GM21825 (cell line): ENCODE measurements around the gene CLEC3A.
A peak's percentile ranks its signal among the peaks of the same experiment; 100 is the strongest.
"Not testable (repeated sequence)": the region's sequence is repeated elsewhere in the genome, so short reads cannot be mapped to it uniquely, and the experiment has no call there.

ENCODE experiments used
- ATAC-seq: cut with Tn5 transposase; IDR thresholded peaks from one replicate; pipeline ENCODE4 v1.9.1; 2021; ENCODE audit warnings: mild to moderate bottlenecking, moderate library complexity; ENCODE audit not compliant: unreplicated experiment

CLEC3A gene, protein sequence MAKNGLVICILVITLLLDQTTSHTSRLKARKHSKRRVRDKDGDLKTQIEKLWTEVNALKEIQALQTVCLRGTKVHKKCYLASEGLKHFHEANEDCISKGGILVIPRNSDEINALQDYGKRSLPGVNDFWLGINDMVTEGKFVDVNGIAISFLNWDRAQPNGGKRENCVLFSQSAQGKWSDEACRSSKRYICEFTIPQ

DNA sequence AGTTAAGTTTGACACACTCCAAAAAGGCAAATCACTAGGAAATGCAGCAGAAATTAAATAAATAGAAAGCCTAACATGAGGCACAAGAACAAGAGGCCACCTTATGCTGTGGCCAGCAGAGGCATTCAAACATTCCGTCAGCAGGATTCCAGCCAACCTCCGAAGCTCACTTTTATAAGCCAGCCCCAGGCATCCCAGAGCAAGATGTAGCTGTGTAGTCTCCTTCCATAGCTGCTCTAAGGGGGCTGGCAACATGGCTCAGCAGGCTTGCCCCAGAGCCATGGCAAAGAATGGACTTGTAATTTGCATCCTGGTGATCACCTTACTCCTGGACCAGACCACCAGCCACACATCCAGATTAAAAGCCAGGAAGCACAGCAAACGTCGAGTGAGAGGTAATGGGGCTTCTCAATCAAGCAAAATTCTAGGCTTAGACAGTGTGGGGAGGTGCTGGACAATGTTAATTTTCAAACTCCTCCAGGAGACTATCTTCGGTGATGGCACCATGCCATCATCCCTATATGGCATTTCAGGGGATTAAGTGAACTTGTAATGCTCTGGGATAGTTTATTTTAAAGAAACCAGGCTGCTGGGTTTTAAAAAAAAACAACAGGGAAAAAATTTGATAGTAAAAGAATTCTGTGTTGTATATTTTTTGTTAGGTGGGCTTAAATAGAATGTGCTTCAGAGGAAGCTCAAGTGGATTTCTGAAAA lies at the start of gene CLEC3A:
Gene CLEC3A, plus strand, starts transcription at position 202 of the 714 bp plus-strand sequence. Its CDS starts 79 bp downstream, at position 281.
- no peak for ATAC-seq

DNA sequence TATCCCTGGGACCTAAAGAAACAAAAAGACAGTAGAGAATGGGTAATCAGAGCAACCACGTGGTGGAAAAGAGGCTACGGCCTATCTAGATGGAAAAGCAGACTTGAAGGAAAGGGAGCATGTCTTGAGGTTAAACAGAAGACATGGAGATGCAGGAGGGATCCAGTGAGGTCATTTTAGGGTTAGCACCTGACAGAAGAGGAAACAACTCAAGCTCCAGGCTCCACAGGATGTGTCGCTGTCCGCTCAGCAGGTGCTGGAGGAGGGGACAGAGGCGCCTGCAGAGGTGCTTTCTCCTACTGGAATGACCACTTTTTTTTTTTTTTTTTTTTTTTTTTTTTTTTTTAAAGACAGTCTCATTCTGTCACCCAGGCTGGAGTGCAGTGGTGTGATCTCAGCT lies 47.5 kb upstream of the CLEC3A start:
- ATAC-seq, result no peak

DNA sequence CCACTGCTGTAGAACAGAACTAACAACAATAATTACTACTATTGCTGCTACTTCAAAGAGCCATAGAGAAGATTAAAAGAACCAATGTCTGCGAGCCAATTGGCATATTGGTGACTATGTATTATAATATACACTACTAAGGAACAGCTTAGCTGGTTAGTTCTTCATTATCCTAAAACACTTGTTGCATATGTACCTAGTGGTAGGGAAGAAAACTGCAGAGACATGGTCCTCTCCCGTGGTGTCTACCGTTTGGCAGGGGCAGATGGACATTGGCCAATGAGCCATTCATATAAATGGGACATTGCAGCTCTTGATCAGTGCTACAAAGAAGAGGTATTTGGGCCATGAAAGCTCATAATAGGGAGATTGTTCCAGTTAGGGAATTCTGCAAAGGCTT lies 46.4 kb upstream of the CLEC3A start:
- ATAC-seq, result no peak

DNA sequence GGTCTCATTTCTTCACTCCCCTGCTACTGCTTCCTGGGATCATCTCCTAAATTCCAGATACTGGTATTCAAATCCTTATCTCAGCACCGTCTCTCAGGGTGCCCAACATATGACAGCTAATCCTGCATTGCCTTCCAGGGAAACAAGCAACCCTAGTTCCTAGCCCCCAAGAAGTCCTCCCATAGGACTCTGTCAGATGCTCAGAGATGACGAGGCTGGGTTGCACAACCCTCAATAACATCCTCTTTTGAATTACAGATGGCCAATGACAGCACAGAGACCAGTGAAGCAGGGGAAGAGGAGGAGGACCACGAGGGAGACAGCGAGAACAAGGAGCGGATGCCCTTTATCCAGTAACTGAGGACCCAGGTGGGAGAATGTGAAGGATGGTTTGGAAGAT lies 45.0 kb upstream of the CLEC3A start:
- no peak for ATAC-seq

DNA sequence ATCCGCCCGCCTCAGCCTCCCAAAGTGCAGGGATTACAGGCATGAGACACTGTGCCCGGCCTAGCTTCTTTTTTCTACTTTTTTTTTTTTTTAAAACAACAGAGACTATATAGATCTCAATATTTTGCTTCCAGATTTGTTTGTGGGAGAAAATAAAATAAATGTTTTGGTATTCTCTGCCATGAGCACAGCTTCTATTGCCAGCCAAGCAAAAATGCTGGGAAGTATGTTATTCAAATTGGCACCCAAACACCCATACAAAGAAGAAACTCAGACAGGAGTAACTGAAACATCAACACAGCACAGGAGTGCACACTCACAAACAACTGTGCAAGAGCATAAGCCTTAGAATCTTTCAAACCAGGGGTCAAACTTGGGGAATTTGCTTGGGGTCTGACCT lies 37.2 kb upstream of the CLEC3A start:
- ATAC-seq, result no peak

DNA sequence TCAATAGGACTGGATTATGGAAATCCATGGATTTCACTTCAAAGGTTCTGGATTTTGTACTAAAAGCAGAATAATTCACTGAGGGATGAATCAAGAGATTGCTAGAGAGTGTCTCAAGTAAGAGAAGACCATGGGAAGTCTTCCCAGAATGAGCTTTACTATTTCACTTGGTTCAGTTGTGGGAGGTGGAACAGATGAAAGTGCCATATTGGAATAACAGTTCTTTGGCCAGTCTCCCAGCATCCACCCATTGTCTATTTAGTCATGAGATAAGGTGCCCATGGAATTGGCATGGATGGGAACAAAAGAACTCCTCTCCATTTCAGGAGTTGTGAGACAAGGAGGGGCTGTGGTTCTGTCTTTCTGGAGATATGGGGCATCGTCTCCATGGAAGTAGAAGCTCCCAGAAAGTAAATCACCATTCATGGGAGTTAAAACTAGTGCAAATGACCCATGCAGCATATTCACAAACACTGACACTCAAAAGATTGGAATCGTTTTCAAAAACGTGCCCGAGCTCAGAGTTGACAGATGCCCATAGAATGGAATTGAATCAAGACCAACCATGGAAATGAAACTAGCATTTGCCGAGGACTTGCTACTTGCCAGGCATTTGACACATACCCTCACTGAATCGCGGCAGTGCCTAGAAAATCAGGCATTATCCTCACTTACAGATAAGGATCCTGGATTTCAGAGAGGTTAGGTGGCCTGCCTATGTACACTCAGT lies 36.2 kb upstream of the CLEC3A start:
- no peak for ATAC-seq

DNA sequence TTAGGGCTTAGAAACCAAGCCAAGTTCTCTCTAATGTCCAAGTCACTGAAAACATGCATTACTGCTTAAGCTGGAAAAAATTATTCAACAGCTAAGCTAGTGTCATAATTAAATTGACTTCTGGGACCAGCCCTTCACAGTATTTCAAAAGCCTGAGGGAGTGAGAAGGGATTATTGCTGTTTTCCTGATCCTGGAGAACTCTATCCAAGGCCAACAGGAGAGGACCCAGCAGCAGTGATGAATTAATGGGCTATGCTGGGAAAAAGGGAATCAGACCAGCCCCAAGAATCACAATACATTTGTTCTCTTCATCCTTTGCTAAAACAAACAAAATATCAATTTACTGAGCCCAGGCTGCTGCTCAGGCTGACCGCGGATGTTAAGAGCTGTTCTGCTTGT lies 34.5 kb upstream of the CLEC3A start:
- ATAC-seq, result no peak

DNA sequence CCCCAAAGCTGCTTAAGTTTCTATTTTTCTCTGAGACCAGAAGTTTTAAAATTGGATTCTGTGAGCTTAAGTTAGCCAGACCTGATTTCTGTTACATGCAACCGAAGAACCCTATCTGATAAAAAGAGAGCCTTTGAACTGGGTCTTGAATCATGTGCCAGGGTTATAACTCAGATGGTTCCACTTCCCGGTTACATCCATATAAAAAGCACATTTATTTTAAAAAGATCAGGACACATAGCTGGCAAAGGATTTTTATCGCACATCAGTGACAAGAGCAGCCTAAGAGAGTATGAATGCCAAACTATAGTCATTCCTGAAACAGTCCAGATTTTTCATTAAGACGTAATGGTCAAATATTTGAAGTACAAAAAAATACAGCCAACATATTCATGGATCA lies 32.5 kb upstream of the CLEC3A start:
- no peak for ATAC-seq

DNA sequence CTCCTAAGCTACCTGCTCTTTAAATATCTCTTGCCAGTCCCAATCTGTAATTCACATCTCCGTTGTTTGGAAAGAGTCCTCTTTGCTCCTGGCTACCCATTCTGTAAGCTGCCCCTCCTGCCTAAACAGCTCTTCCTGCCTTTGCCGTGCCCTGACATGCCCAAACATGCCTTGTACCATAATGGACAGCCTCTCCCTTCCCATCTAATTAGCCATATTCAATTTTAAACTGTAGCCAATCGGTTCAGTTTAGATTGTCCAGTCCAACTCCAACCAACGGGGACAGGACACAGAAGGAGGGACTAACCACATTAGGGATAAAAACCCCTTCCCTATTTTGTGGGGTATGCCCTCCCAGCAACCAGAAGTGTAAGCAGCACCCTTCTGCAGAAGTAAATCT lies 30.6 kb upstream of the CLEC3A start:
- no peak for ATAC-seq

DNA sequence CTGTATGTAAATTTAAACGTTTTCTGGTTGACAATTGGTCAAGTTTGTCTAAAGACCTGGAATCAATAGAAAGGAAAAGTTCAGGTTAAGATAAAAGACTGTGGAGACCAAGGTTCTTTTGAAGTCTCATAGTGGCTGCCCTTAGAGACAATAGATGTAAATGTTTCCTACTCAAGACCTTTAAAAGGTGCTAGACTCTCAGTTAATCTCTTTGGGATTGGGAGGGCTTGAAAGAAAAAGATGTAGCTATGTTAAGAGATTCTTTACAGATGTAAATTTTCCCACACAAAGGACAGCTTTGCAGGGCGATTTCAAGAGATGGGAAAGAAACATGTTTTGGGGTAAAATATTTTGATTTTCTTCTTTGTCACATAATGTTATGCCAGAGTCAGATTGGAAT lies 30.0 kb upstream of the CLEC3A start:
- ATAC-seq, result not testable (repeated sequence)

DNA sequence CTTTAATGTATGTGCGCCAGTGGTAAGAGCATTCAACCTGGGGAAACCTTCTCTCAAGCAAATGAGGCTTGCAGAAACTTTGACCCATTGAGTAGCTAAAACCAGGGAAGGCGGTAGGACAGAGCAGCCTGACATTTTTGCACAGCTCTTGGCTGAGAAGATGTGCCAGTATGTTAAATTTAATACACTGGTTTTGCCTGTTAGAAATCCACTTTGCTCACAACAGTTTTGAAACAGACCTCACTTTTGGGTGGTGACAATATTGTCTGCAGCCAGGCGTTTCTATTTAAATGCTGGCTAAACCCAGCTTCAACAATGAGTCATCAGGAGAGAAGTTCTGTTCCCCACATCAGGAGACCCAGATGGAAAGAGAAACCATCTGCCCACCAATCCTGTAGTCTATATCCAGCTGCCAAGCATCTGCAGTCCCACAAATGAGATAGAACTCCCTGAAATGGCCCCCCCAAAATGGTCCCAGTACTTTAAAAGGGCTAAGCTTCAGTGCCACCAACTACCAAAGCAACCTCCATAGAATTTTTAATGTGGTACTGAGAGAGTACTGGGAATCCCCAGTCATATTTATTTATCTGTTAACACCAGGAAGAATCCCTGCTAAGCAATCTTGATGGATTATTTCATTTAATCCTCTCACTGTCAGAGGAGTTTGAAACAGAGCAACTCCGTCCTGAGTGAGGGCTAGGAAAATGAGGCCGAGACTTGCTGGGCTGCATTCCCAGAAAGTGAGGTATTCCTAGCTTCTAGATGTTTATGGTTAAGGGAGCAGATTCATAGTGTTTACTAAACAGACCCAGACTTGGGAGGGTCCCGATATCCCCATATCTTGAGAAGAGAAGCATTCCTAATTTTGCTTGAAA lies 29.0 kb upstream of the CLEC3A start:
- ATAC-seq, result no peak

DNA sequence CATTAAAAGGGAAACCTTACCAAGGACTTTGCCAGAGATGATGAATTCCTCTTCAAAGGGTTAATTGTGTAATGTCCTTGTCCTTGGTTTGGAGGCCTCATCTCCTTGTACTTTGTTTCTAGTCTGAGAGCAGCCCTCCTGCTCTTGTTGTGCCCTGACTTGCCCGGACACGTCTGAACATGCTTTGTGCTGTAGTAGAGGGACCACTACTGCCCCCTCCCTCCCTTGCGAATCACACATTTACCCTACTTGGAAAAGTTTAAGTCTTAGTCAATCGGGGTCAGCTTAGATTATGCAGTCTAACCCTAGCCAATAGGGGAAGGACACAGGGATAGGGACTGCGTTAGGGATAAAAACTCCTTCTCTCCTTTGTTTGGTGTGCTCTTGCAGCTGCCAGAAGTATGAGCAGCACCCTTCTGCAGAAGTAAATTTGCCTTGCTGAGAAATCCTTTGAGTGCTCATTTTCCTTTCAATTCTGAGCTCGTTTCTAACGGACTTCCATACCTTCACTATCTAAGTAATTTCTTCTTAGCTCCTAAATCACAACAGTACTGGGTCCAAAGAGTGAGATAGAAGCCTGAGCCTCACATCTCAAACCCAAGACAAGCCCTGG lies 26.4 kb upstream of the CLEC3A start:
- no peak for ATAC-seq

DNA sequence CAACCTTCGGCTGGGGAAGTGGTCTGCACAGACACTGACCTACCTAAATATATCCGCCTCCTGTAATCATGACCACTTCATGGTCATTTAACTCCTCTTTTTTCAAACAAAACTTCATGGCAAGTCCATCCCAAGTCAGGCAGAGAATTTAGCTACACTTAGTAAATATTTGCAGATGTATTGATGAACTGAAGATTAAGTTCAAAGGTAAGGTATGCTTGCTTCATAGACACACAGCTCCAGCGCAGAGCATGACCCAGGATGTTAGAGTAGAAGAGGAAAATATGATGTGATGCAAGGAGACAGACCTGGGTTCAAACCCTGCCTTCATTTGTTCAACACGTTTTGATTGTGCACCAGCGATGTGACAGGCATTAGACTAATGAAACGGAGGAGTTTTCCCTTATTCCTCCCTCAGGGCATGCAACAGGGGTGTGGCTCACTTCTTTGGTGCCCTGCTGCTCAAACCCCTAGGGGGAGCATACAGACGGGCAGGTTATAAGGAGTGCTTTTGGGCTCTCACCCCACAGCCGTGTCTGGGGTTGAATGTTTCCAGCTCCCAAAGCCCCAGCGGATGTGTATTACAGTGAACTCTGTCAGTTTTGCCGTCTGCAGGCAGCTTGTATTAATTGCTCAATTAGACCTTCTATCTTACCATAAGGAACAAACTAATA lies 23.9 kb upstream of the CLEC3A start:
- ATAC-seq, result no peak

DNA sequence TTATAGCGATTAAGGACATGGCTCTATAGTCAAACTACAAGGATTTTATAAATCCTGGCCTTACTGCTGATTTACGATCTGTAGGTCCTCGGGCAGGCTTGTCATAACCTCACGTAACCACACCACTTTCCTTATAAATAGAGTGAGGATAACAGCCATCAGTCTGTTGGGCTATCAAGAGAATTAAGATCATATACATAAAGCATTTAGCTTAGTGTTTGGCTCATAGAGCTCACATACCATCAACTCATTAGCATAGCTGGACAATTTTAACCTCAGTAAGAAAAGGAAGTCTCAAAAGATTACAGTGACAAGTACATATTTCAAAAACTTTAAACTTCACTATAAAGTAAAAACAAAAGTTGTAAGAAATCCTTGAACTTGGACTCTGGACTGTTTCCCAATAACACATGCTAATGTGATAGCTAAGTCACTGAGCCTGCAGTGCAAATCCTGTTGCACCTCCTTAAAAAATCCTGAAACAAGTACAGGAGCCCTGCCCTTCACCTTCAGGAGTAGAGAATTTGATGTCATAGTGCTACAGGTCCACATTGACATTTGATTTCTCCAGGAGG lies 20.8 kb upstream of the CLEC3A start:
- ATAC-seq, result no peak

DNA sequence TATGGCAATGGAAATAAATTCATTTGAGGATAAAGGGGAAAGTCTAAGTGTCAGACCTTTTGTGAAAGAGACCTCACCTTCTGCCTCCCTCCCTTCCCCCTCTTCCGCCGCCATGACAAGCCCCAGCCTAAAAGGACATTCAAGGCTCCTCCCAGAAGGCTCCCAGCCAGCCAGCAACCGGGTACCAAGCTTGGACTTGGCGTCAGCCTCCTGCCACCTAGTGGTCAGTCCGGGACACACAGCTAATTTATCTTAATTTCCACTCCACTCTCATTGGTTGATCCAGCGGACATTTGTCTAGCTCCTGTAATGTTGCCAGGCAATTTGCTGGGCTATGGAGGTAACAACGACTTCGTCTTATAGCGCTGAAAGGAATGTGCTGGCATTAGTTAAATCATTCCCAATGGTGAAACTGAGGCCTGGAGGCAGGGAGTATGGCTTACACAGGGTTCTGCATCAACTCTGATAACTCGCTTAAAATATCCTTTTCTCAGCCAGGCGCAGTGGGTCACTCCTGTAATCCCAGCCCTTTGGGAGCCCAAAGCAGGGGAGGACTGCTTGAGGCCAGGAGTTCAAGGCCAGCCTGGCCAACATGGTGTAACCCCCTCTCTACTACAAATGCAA lies 19.3 kb upstream of the CLEC3A start:
- ATAC-seq, result peak; percentile 94

DNA sequence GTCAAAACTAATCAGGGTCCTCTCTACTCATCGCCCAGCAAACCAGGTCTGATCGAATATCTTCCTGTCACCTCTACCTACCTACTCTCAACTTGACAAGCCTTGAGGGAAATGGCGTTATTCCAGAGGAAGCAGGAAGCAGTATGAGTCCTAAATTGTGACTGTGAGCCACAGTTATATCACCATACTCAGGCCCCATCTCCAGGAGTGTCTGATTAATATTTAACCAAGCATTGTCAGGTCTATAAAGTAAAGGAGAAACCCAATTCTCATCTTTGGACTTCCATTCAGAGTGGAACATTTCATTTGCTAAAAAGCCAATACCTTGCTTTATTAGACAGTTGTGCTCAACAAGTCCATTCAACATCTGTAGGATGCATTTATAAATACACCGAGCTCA lies 17.8 kb upstream of the CLEC3A start:
- ATAC-seq, result no peak

DNA sequence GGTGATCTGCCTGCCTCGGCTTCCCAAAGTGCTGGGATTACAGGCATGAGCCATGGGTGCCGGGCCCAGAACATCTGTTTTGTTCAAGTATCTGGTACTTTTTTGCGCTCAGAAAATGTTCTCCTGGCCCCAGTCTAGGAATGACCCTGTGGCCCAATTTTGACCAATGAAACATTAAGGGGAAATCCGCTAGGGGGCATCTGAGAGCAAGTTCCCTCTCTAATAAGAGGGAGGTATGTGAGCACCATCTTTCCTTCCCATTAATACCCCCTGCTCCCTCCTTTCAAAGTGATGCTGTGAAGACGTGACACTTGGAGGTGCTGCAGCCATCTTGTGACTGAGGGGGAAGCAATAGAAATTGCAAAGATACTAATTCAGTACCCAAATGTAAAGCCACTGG lies 16.5 kb upstream of the CLEC3A start:
- ATAC-seq, result no peak

DNA sequence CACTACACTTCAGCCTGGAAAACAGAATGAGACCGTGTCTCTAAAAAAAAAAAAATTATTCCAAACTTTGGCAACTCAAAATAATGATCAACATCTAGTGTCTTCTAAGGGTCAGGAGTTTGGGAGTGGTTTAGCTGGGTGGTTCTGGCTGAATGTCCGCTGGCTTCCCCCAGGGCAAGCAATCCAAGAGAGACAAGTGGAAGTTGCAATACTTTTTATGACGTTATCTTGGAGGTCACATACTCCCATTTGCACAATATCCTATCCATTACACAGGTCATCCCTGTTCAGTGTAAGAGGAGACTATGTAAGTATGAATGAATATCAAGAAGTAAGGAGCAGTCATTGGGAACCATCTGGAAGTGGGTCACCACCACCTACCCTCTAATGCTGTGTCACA lies 15.2 kb upstream of the CLEC3A start:
- ATAC-seq, result no peak

DNA sequence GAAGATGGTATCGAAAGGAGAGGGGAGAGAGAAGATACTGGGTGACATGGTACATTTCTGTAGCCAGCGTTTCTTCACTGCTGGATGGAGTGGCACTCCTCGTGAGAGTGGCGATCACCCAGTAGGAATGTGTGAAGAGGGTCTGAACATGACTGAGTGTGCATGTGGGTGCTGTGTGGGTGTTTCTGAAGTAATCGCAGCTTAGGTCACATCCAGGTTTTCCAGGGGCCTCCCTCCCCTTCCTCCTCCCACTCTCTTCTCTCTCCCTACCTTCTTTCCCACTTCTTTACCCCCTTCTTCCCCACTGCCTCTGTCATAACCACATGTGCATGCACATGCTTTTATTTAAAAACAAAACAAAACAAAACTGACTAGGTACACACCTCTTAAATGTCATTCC lies 1.8 kb downstream of the CLEC3A start:
- ATAC-seq, result no peak
